GM21529 (cell line): ENCODE data around the gene PARVA.

Experiments
- ATAC-seq: cut with Tn5 transposase; IDR thresholded peaks from one replicate; pipeline ENCODE4 v1.9.1; 2021; ENCODE audit not compliant: unreplicated experiment

PARVA gene

DNA sequence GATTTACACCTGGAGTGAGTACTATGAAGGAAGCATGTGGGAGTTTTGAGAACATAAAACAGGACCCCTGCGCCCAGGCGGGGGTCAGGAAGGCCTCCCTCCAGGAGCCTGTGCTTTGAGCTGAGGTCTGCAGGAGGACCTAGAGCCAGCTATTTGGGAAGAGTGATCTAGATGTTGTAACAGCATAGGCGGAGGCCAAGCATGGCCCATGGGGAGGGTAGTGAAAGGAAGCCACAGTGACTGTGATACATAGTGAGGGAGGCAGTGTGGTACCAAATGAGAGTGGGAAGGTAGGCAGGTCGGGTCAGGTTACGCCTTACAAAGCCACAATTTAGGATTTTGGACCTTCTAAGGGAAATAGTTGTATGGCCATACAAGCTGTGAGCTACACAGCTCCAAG lies 147.5 kb downstream of the PARVA start:
- no peak for ATAC-seq

DNA sequence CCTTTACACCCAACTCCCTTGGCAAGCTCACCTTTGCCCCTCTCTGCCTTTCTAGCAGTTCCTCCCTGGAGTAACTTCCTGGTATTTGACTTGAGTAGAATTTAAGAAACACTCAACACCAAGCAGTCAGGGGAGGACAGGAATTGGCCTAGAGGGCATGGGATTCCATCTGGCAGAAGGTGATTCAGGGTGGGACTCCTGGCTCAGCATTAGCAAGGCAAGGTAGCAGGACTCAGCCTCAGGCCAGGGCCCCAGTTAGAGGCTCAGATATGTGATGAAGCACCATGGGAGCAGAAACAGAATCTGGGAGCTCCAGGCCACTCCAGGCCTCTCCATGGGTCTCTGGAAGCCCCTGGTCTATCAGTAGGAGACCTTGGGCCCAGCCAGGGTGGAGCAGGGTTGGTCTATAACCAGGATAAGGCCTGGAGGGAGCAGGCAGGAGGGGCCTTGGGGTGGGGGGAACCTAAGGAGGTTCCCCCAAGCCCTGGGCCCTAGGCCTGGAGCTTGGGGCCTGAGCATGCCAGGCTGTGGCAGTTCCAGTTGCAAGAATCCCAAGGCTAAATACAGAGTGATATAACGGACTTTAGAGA lies 148.2 kb downstream of the PARVA start:
- ATAC-seq: no peak

DNA sequence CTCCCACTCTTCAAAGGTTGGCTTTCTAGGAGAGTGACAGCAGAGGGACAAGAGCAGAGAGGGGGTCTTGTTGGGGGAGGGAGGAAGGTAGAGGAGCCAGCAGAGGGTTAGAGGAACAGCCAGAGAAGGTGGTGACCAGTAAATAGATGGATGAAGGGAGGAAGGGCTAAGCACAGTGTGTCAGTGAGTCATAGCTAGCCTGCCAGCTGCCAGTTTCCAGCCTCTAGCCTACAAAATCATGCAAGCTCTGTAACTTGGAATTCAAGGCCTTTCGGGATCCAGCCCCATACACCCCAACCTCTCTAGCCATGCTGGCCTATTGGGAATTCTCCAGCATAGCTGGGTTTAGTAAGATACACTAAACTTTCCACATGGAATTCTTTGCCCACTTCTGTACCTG lies 149.4 kb downstream of the PARVA start:
- ATAC-seq: no peak

DNA sequence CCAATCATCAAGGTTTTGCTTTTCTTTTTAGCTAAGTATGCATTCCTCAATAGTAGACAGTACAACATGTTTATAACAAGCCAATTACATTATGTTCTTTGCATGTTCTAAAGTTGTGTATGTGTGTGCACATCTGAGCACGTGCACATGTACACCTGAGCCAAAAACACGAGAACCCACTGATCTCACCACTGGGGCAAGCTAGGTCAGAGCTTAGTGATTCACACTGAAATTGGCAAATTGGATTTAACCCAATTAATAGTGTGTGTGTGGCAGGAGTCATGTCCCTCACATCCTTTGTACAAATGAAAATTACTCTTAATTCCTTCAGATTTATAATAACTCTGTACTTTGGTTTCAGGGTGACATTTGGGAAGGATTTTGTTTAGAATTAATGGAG lies 151.1 kb downstream of the PARVA start:
- ATAC-seq: no peak

DNA sequence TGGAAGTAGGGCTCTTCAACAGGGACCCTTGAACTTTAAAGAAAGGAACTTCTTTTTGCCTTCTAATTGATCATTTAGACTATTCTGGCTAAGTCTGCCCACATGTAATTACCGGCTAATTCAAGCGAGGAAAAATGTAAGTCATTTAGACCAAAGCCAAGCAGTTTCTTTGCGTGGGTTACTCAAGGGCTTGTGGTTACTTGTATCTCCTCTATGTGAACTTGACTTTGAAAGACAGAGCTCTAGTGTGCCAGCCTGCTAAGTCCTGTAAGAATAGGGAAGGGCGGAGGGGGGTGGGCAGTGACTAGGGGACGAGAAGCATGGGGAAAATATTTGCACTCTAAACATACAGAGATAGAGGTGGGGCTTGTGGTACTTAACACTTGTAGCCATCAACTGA lies 151.7 kb downstream of the PARVA start:
- ATAC-seq: no peak

DNA sequence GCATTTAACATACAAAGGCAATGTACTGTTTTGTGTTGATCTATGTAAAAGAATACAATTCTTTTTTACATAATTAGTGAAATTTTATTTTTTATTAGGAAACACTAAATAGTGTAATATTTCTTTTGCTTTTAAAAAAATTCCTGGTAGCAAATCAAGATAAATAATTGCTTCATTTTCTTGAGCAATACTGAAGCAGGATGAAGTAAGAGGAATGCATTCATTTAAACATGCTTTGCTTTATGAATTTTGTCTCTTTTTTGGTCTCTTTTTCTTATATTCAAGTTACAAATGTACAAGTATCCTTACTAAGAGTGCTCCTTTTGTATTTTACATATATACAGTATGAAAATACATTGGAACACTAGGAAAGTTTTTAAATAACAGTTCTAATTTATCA lies 152.4 kb downstream of the PARVA start:
- ATAC-seq: no peak

DNA sequence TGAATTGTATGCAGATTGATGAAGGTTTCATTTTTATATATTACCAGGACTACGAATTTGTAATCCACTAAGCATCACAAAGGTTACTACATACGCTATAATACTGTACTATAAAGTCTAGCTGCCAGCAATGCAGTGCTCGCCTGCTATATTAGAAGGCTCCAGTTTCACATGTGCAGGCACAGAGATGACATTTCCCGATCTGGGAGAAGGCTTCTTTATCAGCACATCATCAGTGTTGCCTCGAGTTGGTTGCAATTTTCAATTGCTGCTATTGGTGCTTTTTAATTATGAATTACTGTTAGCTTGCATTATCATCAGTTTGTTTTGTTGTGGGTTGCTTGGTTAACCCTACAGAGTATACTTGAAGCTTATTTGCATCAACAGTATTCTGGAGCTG lies 153.6 kb downstream of the PARVA start:
- ATAC-seq: no peak

DNA sequence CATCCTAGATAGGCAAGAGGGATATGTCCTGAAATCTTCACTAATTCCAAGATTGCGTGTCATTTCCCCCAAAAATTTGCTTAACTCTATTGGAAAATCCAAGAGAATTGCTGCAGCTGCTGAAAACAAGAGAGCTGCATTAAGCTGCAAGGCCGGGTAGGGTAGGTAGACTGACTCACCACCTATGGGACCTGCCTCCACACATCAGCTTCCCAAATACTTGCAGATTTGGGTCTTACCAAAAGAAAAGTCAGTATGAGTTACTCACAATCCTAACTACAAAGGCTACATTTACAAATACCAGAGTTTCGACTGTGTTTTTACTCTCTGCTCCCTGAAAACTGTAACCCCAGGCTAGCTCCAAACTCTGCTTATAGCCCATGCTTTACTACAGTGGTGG lies 154.3 kb downstream of the PARVA start:
- ATAC-seq: no peak

DNA sequence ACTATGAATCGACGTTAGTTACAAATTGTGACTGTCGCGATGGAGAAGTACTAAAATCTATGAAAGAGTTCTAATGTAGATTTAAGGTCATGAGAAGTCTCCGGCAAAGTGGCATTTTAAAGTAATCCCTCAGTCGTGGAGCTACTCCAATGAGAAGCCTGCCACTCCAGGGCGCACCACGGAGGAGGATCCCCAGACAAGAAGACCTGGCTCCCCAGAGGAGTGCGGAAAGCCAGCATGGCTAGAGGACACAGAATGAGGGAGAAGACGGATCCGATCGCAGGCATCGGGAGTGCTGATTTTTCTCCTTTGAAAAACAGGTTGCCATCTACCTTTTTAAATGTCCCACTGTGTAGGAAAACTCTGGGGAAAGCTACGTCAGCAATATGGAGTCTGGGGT lies 155.2 kb downstream of the PARVA start:
- ATAC-seq: no peak

DNA sequence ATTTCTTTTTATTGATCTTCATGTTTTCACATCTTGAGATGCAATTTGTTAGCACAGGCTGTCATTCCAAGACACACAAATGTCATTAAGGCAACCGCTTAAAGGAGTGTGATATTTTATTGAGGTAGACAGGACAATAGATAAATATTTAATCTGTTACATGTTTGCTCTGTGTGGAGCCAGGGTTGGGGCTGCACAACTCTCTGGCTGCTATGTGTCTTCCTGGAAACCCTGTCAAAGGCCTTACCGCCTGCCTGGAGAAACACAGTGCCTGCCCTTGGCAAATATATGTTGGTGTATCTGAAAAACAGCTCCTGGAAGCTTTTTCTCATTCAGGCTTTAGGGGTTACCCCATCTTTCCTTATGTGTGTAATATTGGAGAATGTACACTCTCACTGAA lies 157.2 kb downstream of the PARVA start:
- ATAC-seq: no peak

DNA sequence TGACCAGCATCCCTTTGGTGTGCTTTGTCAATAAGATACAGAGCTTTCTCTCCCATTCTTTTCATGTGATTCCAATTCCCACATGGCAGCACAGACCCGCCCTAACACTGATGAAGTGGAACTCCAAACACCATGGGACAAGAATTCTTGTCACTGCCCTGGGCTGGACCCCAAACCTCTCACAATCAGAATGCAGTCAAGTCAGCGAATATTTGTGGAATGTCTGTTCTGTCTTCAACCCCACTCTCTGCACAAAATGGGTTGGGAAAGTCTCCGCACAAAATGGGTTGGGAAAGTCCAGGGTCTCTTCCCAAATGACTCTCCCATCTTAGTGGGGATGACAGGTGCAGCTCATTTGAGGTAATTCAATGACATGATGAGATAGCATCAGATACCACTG lies 157.9 kb downstream of the PARVA start:
- ATAC-seq: no peak

DNA sequence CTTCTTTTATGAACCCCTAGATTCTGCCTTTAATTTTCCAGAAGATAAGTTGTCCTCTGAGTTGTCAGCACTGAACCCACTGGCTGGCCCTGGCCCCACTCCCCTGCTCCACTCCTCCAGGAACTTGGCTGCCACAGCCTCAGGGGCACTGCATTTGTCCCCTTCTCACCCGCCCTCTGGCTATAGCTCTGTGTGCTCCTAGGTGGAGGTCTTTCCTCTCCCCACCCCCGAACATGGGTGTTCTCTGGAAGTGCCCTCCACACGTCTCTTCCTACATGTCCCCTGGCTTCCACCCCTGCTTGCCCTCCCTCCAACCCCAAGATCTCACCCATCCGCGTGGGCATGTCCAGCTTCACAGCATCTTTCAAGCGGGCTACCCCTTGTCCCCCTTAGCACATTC lies 159.2 kb downstream of the PARVA start:
- no peak for ATAC-seq

DNA sequence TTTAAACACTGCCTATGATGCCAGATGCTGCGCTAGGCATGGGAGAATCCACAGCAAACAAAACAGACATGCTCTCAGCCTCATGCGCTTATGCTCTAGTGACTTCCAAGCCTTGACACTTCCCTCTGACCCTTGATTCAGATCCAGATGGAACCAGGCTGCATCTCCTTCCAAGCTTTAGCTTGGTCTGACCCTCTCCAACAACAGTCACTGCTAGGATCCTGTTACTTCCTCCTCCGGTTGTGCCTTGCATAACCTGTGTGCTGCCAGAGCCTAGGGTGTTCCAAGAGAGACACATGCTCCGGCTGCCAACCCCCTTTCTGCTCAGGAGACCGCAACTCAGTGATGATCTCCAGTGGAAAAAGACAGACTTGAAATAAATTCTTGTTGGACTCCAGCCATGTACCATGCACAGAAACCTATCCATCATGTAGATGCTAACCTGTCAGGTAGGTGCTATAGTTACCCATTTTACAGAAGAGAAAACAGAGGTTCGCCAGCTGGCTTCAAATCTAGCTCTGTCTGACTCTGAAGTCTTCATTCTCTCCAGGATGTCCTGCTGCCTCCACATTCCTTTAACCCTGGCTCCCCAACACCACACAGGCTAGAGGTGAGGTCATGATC lies 160.5 kb downstream of the PARVA start:
- ATAC-seq: no peak

DNA sequence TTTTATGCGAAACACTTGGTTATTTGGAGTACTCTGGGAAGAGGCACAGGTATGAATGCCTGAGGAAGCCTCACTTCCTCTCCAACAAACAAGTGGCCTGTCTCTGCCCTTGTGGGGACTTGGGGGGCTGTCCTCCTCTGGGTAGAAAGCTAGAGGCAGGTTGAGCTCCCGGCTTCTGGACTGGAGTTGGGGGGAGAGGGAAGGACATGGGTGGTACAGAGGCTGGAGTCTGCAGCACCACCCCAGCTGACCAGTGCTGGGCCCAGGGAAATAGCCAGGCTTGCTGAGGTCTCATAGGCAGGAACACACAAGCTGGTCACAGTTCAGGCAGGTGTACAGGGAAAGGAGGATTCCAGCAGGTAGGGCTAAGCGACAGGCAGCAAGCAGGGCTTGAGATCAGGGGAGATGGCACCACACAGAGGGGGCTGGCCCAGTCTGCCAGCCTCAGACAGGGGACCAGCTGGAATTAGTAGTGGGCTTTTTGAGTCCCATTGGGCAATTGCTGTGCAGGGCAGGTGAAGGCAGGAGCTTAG lies 161.6 kb downstream of the PARVA start:
- no peak for ATAC-seq

DNA sequence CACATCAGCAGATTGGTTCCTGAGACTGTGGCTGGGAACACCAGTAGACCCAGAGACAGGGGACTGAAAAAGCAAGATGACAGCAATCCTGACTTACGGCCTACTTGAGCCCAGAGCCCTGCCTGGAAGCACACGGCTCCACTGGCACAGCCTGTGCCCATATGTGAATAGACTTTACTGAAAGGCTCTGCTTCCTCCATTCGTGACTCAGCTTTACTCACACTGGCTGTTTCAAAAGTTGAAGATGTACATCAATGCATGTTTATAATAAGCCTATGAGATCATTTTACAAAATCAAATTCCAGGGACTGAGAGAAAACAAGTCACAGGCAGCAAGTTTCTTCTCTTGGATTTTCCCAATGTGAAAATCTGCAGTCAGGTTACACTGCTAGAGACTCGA lies 162.2 kb downstream of the PARVA start:
- ATAC-seq: no peak

DNA sequence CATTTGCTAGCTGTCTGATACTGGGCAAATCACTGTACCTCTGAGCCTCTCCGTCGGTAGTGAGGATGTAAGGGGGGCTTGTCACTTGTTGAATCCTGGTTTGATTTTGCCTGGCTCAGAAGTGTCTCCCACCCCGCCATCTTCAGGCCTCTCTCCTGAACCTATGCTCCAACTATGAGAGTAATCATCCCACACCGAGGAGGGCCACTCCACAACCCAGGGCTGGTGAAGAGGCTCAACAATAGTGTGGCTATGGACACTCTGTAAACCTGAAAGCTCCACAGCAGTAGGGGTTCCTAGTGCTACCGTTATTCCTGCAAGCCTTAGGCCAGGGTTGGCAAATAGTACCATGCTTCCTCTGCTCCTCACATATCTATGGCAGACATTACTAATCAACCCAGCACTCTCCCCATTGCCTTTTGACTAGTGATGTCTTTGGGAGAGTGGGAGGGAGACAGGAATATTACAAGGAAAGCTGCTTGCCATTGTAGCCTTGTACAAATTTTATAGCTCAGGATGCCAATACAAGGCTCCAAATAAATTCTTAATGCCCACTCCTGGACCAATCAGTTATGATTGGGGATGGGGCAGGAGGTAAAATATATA lies 162.8 kb downstream of the PARVA start:
- no peak for ATAC-seq

DNA sequence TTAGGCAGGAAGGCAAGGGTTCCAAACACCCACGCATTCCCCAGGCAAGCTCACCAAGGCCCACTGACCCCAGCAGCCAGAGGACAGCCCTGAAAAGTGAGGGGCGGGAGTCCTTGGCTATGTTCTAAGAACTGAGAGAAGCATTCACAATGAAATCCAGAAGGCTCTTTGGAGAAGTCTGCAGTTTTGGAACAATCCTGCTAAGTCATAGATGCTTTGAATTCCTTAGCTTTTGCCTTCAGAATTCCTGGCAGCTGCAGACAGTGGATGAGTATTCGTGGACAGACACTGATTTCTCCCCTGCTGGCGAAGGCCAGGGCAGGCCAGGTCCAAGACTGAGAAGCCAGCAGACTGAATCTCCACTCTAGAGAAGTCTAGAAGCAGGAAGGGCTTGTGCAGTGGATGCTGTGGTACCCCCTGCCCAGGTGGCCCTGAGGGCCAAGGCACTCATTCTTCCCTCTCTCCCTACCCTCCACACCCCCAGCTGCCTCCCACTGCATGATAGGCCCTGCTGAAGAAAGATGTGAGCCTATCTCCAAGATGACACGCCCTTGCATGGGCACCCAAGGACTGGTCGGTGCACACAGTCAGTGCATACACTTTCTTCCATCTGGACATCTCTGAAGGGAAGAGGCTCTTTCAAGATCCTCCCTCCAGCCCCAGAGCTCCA lies 163.7 kb downstream of the PARVA start:
- ATAC-seq: no peak

DNA sequence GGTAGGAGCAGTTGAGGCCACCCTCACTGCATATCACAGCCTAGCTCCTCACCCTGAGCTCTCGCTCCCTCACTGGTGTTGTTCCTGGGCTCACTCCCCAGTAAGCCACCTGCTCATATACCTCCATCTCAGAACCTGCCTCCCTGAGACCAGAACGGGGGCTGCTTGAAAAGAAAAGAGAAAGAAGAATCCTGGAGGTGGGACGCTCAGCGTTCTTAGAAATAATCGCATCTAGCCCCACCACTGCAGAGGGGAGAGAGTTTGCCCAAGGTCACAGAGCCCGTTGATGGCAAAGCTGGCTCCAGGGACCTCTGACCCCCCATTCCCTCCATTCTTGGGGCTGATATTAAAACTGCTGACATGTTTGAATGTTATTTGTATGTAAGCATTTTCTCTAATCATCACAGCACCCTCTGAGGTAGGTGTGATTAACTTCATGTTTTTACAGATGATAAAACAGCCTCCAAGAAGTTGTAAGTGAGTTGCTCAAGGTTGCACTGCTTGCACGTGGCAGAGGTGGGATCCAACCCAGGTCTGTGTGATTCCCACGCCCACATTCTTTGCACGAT lies 164.3 kb downstream of the PARVA start:
- ATAC-seq: no peak

DNA sequence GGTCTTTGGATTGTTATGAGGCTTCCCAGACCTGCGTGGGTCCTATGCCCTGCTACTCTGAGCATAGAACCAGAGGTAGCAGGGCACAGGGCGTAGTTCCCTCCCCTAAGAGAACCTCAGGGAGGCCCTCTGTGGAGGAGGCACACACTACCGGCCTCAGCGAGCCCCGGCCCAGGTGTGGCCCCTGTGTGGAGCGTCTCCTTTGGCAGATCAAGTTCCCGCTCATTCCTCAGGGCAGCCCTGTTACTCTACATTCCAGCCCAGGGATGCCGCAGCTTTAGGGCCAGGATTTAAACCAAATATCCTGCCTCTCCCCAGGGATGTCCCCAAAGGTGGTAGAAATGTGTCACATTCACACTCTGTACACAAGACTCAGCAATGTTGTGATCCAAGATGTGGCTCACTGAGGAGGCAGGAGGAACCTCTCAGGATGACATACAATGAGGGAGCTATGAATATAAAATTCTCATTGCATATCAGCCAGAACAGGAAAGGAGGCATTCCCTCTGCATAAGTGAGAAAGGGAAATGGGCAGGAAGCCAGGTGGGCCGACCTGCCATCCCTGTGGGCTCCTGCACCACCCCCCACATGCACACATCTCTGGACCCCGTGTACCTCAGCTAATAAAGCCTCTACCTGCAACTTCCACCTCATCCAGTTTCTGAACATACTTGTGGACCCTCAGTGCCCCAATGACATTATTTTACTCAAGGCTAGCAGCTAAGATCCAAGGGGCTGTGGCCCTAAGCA lies 165.0 kb downstream of the PARVA start:
- no peak for ATAC-seq

DNA sequence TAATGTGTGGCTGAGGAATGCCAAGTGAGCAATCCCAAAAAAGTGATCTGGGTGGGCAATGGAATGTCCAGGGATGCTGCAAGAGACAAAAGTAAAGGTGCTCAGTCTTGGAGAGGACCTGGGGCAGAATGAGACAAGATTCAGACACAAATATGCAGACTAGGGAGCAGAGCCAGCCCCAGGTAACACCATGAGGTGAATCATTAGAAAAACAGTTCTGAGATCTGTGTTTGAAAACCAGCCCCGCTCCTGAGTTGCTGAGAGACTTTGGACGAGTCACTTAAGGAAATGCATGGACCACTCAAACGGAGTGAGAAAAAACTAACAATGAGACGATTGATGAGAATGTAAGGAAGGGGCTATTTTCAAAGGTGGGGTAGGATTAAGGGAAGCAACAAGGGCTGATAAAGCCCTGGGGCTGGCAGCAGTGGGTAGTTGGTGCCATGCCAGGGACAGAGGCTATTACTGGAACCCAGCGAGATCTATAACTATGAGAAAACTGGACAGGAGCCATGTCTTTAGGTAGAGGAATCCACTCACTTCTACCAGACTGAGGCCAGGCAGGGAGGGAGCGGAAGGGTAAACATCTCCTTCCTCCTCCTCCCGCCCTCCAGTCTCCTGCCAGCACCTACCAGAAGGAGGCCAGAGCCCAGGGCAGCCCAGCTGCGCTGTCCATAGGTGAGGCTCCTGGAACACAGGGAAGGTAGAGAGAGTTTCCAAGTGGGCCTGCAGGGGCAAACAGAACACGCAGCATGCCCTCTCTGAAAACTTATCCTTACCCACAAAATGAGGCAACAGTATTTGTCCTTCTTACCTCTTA lies 166.4 kb downstream of the PARVA start:
- ATAC-seq: no peak
